Measurements from ENCODE around the gene REEP2.

- TF ChIP-seq POLR2A (IDR thresholded peaks at IDR 0.05): peak; percentile 86 to 96
- TF ChIP-seq CTCF (IDR thresholded peaks at IDR 0.05 in 4 of 5, conservative IDR thresholded peaks at IDR 0.05 in 1 of 5): no peak
These were observed 26.6 kb downstream of the REEP2 start, which contains the start of gene EGR1 for GRCh38 chr5:138465261-138466124.
